HG02759 (cell line): ENCODE results near the gene UTP18.
"Not testable (repeated sequence)": the region's sequence is repeated elsewhere in the genome, so short reads cannot be mapped to it uniquely, and the experiment has no call there.

ENCODE experiments used
- ATAC-seq: cut with Tn5 transposase; IDR thresholded peaks from one replicate; pipeline ENCODE4 v1.9.1; 2021; ENCODE audit warnings: mild to moderate bottlenecking, moderate library complexity; ENCODE audit not compliant: unreplicated experiment

UTP18 gene

GRCh38 chr17:51260237-51261023 is at the start of gene UTP18:
TSS of gene UTP18 (plus strand) at chr17:51260546. CDS start at chr17:51260585, 39 bp downstream.
- peak; percentile 75 for ATAC-seq

DNA sequence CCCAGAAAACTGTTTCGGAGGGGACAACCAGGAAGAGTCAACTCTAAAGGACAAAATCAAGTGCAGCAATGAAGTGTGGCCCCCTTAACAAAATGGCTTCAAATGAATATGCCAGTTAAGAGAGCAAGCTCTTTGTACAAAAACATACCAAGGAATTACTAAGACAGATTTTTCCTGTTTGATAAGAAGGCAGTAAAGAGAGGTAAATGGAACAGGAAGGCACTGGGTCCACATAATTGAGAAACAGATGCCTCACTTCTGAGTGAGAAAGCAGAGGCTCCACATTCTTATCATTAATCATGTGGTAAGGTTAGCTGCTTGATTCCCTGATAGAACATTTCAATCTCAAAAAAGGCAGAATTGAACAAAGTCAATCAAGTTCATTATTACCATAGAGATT is 45.4 kb upstream of the UTP18 start:
- no peak for ATAC-seq

DNA sequence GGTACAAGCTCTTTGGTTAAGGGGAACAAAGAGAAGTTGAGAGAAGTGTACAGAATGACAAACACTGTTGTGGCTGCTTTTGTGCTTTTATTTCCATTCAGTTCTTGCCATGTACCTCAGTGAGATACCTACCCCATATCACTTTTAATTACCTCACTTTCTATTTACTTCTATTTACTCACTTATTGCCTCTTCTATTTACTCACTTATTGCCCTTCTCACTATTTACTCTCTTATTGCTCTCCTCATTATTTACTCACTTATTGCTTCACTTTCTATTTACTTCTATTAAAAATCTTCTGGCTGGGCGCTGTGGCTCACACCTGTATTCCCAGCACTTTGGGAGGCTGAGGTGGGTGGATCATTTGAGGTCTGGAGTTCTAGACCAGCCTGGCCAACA is 42.4 kb upstream of the UTP18 start:
- no peak for ATAC-seq

DNA sequence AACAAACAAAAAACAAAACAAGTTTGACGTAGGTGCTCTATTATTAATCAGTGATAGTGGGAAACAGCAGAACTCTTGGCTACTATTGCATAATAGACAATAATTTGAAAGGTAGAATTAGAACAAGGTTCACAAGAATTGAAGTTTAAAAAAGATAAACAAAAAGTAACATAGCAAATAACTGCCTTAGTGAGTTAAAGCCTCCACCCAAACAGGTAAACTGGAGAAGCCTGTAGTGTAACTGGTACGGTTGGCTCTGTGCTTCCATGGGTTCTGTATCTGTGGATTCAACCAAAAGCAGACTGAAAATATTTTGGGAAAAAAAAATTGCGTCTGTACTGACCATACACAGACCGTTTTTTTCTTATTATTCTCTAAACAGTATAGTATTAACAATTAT is 39.0 kb upstream of the UTP18 start:
- no peak for ATAC-seq

GRCh38 chr17:51224402-51225262 is 35.7 kb upstream of the UTP18 start:
- no peak for ATAC-seq

DNA sequence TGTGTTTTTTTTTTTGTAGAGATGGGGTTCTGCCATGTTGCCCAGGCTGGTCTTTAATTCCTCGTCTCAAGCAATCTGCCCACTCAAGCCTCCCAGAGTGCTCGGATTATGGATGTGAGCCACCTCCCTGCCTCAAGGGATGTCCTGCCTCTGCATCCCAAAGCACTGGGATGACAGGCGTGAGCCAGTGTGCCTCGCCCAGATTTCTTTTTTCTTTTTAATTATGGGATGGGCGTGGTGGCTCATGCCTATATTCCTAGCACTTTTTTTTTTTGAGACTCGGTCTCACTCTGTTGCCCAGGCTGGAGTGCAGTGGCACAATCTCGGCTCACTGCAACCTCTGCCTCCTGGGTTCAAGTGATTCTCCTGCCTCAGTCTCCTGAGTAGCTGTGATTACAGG is 34.8 kb upstream of the UTP18 start:
- not testable (repeated sequence) for ATAC-seq

GRCh38 chr17:51228161-51228560 is 32.2 kb upstream of the UTP18 start:
- ATAC-seq = no peak

DNA sequence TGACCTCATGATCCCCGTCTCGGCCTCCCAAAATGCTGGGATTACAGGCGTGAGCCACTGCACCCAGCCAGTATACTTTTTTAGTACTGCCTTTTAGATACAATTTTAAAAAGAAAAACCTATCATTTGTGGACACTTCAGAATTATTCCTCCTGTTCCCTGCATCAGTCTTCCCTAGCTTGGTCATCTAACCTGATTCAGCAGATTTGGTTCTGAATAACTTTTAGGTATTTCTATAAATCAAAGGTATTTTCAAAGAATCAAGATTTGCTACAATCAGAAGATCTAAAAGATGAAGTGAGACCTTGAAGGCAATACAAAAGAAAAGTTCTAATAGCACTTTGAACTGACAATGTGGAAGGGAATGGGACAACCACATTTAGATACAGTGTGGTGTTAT is 30.5 kb upstream of the UTP18 start:
- no peak for ATAC-seq

DNA sequence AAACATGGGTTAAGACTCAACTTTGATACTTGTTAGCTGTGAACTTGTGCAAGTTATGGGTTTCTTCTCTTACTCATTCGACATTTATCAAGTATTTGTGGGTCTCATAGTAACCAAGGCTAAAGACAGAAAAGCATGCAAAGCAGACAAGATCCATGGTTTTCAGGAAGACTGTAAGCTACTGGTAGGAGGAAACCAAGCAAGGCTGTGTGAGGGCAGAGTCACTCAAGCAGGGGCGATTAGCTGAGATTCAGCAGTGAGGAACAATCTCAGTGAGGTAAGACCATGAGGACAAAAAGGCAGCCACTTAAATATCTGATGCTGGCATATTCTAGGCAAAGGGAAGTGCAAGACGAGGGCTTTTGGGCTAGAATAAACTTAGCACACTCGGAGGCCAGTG is 30.0 kb upstream of the UTP18 start:
- peak; percentile 68 for ATAC-seq

DNA sequence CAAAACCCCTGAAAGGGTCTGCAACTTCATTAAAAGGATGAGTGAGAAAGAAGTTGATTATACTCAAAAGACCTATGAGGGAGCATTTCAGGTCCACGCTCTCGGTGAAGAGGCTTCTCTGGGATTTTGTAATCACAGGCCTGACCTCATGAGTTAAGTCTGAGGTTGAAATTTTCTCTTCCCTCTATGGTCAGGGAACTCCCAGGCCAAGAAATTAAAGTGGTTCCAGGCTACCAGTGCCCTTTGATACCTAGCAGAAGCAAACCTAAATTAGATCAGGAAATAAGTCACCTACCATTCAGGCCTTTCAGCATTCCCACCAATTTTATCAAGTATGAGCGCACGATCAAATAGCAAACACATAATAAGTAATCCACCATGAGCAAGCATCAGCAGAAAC is 28.3 kb upstream of the UTP18 start:
- no peak for ATAC-seq

- no peak for ATAC-seq
Measured at GRCh38 chr17:51234162-51234561, 26.2 kb upstream of the UTP18 start.

GRCh38 chr17:51238255-51238887 is 22.0 kb upstream of the UTP18 start:
- ATAC-seq = peak; percentile 70

- ATAC-seq = no peak
Measured at GRCh38 chr17:51240275-51240674, 20.1 kb upstream of the UTP18 start.

DNA sequence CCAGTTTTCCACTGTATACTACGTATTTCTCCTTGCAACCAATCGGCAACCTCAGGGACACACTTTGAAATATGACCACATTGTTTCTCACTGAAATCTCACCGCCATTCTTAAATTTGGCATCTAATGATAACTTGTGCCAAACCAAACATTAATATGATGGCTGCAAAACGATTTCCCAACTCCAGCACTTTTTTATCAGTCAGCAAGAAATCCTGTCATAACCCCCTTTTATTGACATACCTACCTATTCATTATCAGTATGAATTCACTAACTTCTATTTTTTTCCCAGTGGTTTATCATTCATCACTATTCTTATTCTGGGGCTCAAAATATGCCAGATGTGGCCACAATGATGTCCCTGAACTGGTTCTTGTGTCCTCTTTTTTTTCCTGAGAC is 16.3 kb upstream of the UTP18 start:
- ATAC-seq = no peak

DNA sequence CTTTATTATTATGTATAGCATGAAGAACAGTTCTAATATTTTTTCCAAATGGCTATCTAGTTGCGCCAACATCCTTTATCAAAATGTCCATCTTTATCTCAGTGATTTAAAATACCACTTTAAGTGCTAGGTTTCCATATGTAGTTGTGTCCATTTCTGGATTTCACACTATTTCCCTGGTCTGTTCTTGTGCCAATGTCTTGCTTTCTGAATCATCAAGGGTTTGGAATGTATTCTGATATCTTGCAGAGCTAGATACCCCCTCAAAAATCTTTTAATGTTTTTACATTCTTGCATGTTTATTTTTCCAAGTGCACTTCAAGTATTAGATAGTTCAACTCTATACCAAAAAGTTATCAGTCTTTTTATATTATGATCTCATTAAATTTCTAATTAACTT is 14.8 kb upstream of the UTP18 start:
- ATAC-seq = no peak

DNA sequence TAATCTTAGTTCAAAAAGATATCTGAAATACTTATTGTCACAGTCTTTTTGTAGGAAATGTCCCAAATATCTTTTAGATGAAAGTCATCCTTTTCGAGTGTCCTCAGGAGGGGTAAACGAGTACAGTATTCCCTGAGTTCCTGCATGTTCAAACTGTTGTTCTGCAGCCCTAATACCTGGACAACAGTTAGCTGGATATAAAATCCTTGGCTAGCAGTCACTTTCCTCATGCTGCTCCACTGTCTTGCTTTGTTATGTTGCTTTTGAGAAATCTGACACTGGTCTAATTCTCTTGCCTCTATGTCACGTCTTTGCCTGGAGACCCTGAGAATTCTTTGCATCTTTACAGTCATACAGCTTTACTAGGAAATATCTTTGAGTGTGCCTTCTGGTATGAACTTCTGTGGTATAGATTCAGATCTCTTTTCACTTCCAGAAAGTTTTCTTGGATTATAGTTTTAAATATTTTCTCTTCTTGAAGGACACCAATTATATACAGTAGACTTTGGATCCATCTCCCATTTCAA is 10.0 kb upstream of the UTP18 start:
- no peak for ATAC-seq

DNA sequence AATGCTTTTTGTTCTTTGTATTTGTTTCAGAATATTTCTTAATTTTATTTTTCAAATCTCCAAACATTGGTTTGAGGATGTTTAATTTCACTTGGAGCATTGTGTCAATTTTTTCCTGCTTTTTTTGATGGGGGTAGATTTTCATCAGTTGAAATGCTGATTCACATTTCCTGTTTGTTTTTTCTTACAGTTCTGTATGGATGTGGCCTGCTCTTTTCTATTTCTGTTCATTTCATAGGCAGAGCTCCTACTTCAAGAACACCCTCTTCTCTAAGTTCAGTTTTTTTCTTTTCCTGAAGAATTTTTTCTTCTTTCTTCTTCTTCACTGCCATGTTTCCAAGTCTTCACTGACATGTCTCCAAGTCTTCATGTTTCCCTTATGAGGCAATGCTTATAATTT is 9.3 kb upstream of the UTP18 start:
- ATAC-seq = no peak

- ATAC-seq = no peak
Measured at GRCh38 chr17:51255673-51256072, 4.7 kb upstream of the UTP18 start.

DNA sequence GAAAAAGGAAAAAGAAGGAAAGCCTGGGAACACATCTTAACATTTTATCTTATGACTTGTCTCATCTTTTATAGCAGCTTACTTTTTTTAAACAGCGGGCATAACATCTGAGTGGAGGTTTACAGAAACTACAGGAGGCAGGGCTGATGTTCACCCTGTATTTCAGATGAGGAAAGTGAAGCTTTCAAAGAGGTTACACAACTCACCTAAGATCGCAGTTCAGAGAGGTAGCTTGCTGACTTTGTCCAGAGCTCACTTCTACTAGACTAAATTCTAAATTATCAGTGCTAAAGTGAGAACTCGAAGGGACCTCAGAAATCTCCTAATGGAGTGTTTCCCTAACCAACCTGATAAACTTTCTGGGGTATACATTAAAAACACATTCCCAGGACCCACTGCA is 4.2 kb upstream of the UTP18 start:
- ATAC-seq = no peak

DNA sequence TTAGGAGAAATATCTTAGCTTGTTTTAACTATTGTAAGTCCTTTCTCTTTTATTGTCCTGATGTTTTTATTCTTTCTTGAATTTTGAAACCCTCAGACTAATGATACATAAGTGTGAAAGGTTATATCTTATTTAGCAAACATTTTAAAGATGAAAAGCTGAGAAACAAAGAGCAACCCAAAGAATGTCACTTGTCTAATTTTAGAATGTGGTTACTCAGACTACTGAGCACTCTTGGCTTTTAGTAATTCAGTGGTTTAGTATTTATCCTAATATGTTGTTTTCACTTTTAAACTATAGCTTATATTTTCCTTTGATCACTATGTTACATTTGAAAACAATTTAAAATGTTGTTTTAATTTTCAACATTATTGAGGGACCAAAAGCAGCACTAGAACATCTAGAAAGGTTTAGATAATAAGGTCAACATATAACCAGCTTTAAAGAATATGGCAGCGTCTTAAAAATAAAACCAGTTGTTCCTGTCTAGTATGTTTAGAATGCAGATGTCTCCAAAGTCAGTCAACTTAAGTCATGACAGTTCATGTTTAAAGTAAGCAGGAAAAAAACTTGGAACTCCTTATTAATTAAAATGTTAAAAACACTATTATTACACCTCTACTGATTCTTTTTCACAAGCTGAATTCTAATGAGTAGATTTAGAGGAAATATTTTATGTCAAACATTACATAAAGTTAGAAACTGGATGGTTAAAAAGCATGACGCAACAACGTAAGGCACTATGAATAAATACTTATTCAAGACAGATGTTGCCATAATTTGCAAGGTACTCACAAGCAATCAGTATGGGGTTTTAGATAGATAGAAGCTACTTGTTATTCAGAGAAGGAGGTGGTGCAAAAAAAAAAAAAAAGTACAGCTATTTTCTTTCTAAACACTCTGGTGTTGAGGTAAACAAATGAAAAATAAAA is 2.9 kb upstream of the UTP18 start:
- ATAC-seq = no peak
